Subcutaneous adipose tissue (tissue), 4 donors: ENCODE data around the gene EPC2. TPM values are rescaled to one million over a fixed set of nuclear protein-coding genes. Genes with fewer than 3 reads are reported as not detected.

Experiments used
- CTCF ChIP-seq: fragments of 450-650 bp; IDR thresholded peaks from one replicate; pipeline ENCODE4 v1.5.1; 2016; ENCODE audit warnings: low read depth, mild to moderate bottlenecking, control low read depth, antibody characterized with exemption, moderate library complexity
- small RNA-seq: library from RNA; depleted of rRNA; stranded (forward); fragments of <200 nt; gene quantifications from one replicate; pipeline ENCODE3, GENCODE V24; 2016
- total RNA-seq, 4 donors: library from RNA; depleted of rRNA; stranded (reverse); fragments of >200 nt; gene quantifications; one replicate each; pipeline ENCODE4 v1.1.0, GENCODE V29; 2016

The EPC2 gene
- total RNA-seq, 4 donors from 2014 or later, result 26.2 to 56.1 (median 30.9) TPM

- no peak for TF ChIP-seq CTCF
Observed at GRCh38 chr2:148824190-148824589, 179.6 kb downstream of the EPC2 start.

DNA sequence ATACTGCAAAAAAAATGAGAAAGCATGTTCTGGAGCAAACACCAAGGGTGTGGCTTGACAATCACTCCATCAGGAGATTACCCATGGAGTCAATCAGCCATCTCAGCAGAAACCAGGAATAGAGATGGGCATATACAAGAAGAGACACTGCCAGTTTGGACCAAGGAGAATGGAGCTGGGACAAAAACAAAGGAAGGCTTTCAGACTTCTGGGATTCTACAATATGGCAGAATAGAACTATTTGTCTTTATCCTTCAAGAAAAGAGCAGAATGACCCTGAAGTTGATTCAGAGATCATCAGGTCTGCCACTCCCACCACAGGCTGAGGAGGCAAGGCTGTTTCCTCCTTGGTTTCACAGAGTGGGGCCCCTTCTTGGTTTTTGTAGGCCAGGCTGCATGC lies 182.2 kb downstream of the EPC2 start:
- TF ChIP-seq CTCF, result no peak

DNA sequence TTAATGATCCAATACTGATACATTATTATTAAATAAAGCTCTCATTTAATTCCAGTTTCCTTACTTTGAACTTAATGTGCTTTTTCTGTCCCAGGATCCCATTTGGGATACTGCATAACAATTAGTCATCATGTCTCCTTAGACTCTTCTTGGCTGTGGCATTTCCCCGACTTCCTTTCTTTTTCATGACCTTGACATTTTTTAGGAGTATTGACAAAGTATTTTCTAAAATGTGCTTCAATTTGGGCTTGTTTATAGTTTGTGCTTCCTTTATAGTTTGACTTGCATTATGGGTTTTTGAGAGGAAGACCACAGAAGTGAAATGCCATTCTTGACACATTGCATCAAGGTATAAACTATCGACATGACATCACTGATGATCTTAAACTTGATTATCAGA lies 184.4 kb downstream of the EPC2 start:
- TF ChIP-seq CTCF, result no peak

- no peak for TF ChIP-seq CTCF
Observed at GRCh38 chr2:148829618-148830017, 185.1 kb downstream of the EPC2 start.

- TF ChIP-seq CTCF, result no peak
Observed at GRCh38 chr2:148832637-148833036, 188.1 kb downstream of the EPC2 start.

Small RNA genes lying within 50 kb of the gene (small RNA-seq; reads per million reads assigned to genes)
- gene RNU2-9P (not detected), gene RPS29P8 (not detected)

Other genes with a start within 250 kb of the EPC2 start
- 1 to 10 TPM; 1.5 to 4.6 (median 2.0) TPM for gene KIF5C, start 230.5 kb downstream of the EPC2 start, total RNA-seq